ENCODE data around the gene ANTKMT. TPM values are rescaled to one million over a fixed set of nuclear protein-coding genes. Genes with fewer than 3 reads are reported as not detected.
A peak's percentile ranks its signal among the peaks of the same experiment; 100 is the strongest.

The ANTKMT gene
- total RNA-seq, 2 donors from 2014 or later = 36.9 to 40.6 TPM

DNA sequence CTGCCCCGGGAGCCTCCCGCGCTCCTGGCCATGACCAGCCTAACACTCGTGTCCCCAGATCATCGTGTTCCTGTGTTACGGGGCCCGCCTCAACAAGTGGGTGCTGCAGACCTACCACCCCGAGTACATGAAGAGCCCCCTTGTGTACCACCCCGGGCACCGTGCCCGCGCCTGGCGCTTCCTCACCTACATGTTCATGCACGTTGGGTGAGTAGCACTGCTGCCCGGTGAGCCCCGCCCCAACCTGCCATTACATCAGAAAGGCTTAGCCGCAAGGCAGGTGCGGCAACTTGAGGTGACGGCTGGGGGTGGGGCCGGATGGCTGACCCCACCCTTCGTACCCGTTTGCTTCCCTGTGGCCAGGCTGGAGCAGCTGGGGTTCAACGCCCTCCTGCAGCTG, 44.0 kb upstream of the ANTKMT start:
- Histone ChIP-seq H3K4me1 (ENCODE audit: control insufficient read depth, insufficient read depth, low read length) (peaks cover 9% of the 10 kb centered on the region), H3K9me3 (ENCODE audit: control insufficient read depth, low read length) (no peaks in the 10 kb centered on the region), H3K9ac (ENCODE audit: extremely low read depth, low read length, poor library complexity, severe bottlenecking) (no peak overlapping the region), H3K27ac (ENCODE audit: low read depth, low read length) (no peak overlapping the region), H3K4me3 (ENCODE audit: low read length) (no peak overlapping the region), H3K27me3 (ENCODE audit: control insufficient read depth, insufficient read depth, low read length, poor library complexity, severe bottlenecking) (no peaks in the 10 kb centered on the region), H3K36me3 (ENCODE audit: control insufficient read depth, insufficient read depth, low read length) (peaks cover 25% of the 10 kb centered on the region)
- TF ChIP-seq, protein P1, sequence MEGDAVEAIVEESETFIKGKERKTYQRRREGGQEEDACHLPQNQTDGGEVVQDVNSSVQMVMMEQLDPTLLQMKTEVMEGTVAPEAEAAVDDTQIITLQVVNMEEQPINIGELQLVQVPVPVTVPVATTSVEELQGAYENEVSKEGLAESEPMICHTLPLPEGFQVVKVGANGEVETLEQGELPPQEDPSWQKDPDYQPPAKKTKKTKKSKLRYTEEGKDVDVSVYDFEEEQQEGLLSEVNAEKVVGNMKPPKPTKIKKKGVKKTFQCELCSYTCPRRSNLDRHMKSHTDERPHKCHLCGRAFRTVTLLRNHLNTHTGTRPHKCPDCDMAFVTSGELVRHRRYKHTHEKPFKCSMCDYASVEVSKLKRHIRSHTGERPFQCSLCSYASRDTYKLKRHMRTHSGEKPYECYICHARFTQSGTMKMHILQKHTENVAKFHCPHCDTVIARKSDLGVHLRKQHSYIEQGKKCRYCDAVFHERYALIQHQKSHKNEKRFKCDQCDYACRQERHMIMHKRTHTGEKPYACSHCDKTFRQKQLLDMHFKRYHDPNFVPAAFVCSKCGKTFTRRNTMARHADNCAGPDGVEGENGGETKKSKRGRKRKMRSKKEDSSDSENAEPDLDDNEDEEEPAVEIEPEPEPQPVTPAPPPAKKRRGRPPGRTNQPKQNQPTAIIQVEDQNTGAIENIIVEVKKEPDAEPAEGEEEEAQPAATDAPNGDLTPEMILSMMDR (conservative IDR thresholded peaks at IDR 0.05) = no peak
- no peaks in the 10 kb centered on the region for H3K27me3 Mint-ChIP-seq (ENCODE audit: insufficient read depth)
- no peak overlapping the region for H3K4me3 Mint-ChIP-seq
- H3K4me1 Mint-ChIP-seq = peaks cover 15% of the 10 kb centered on the region
- WGBS, 2 experiments (ENCODE audit: insufficient coverage in 1 of 2, insufficient read length in 1 of 2) = 95% methylated on average over 13 to 23 of the region's 23 CpGs
- no peak for DNase-seq
- peaks cover 15% of the 10 kb centered on the region for H3K36me3 Mint-ChIP-seq (ENCODE audit: low read depth)
- no peaks in the 10 kb centered on the region for H3K9me3 Mint-ChIP-seq
- no peak overlapping the region for H3K27ac Mint-ChIP-seq

DNA sequence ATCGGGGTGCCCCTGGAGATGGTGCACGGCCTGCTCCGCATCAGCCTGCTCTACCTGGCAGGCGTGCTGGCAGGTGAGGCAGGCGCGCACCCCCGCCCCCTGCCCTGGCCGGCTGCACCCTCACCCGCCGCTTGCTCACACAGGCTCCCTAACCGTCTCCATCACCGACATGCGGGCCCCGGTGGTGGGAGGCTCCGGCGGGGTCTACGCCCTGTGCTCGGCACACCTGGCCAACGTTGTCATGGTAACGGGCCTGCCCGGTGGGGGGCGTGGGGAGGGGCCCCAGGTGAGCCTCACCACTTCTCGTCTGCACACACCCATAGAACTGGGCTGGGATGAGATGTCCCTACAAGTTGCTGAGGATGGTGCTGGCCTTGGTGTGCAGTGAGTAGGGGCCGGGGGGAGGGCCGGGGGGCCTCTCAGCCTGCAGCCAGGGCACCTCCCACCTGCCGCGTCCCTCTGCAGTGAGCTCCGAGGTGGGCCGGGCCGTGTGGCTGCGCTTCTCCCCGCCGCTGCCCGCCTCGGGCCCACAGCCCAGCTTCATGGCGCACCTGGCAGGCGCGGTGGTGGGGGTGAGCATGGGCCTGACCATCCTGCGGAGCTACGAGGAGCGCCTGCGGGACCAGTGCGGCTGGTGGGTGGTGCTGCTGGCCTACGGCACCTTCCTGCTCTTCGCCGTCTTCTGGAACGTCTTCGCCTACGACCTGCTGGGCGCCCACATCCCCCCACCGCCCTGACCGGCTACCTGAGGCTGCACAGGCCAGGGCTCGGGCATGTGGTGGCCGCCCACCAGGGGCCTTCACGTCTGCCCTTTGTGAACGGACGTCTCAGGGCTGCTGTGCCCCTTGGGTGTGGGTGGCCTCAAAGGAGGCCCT, 43.4 kb upstream of the ANTKMT start:
- no peak overlapping the region for H3K9ac ChIP-seq (ENCODE audit: extremely low read depth, low read length, poor library complexity, severe bottlenecking)
- H3K9me3 ChIP-seq (ENCODE audit: control insufficient read depth, low read length) = no peaks in the 10 kb centered on the region
- TF ChIP-seq, protein P1 (conservative IDR thresholded peaks at IDR 0.05) = no peak
- H3K27me3 ChIP-seq (ENCODE audit: control insufficient read depth, insufficient read depth, low read length, poor library complexity, severe bottlenecking) = no peaks in the 10 kb centered on the region
- no peaks in the 10 kb centered on the region for H3K9me3 Mint-ChIP-seq
- H3K27me3 Mint-ChIP-seq (ENCODE audit: insufficient read depth) = no peaks in the 10 kb centered on the region
- no peak overlapping the region for H3K27ac Mint-ChIP-seq
- H3K36me3 Mint-ChIP-seq (ENCODE audit: low read depth) = peaks cover 20% of the 10 kb centered on the region
- 90 to 92% methylated on average over 27 to 57 of the region's 57 CpGs for WGBS, 2 experiments (ENCODE audit: insufficient coverage in 1 of 2, insufficient read length in 1 of 2)
- H3K27ac ChIP-seq (ENCODE audit: low read depth, low read length) = no peak overlapping the region
- no peak overlapping the region for H3K4me3 ChIP-seq (ENCODE audit: low read length)
- H3K4me1 Mint-ChIP-seq = peaks cover 18% of the 10 kb centered on the region
- no peak overlapping the region for H3K4me3 Mint-ChIP-seq
- DNase-seq = peak; percentile 70
- peaks cover 14% of the 10 kb centered on the region for H3K4me1 ChIP-seq (ENCODE audit: control insufficient read depth, insufficient read depth, low read length)
- H3K36me3 ChIP-seq (ENCODE audit: control insufficient read depth, insufficient read depth, low read length) = peaks cover 27% of the 10 kb centered on the region

DNA sequence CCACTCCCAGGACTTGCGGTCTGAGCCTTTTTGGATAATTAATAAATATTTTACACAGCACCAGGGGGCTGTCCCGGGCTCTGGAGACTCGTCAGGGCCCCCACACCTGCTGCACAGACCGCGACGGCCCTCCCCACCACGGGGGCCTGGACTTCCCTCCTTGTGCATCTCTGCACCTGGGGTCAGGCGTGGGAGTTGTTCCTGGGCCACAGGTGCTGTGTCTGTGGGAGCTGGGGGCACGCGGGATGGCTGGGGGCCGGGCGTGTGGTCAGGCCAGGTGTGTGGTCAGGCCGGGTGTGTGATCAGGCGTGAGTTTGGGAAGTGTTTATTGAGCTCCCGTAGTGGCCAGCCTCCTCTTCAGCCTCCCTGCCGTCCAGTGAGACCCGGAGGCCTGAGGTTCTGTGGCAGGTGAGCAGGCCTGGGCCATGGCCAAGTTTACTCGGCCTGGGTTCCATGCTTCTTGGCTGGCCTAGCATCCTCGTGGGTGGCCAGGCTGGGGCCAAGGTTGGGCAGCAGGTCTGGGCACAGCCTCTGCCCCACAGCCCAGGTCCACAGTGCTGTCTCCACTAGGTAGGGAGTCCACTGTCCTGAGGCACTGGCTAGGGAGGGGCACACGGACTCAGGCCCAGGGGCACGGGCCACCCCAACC, 42.6 kb upstream of the ANTKMT start:
- Mint-ChIP-seq H3K27ac (no peak overlapping the region), H3K4me3 (no peak overlapping the region), H3K27me3 (ENCODE audit: insufficient read depth) (no peaks in the 10 kb centered on the region), H3K4me1 (peaks cover 23% of the 10 kb centered on the region), H3K36me3 (ENCODE audit: low read depth) (peaks cover 19% of the 10 kb centered on the region), H3K9me3 (no peaks in the 10 kb centered on the region)
- no peaks in the 10 kb centered on the region for H3K9me3 ChIP-seq (ENCODE audit: control insufficient read depth, low read length)
- WGBS, 2 experiments (ENCODE audit: insufficient coverage in 1 of 2, insufficient read length in 1 of 2) = 91 to 96% methylated on average over 13 to 21 of the region's 21 CpGs
- H3K27ac ChIP-seq (ENCODE audit: low read depth, low read length) = no peak overlapping the region
- H3K4me3 ChIP-seq (ENCODE audit: low read length) = no peak overlapping the region
- TF ChIP-seq, protein P1 (conservative IDR thresholded peaks at IDR 0.05) = no peak
- no peak overlapping the region for H3K9ac ChIP-seq (ENCODE audit: extremely low read depth, low read length, poor library complexity, severe bottlenecking)
- peaks cover 32% of the 10 kb centered on the region for H3K36me3 ChIP-seq (ENCODE audit: control insufficient read depth, insufficient read depth, low read length)
- no peak for DNase-seq
- H3K4me1 ChIP-seq (ENCODE audit: control insufficient read depth, insufficient read depth, low read length) = peaks cover 18% of the 10 kb centered on the region
- no peaks in the 10 kb centered on the region for H3K27me3 ChIP-seq (ENCODE audit: control insufficient read depth, insufficient read depth, low read length, poor library complexity, severe bottlenecking)
